Loucy (cell line): Measurements from ENCODE around the gene STRN.

Experiments
- H2AFZ ChIP-seq: fragments of 200-600 bp; sonication (generic); 2 replicates; pipeline ENCODE4 v1.6.0; 2016; ENCODE audit warnings: antibody characterized with exemption, mild to moderate bottlenecking, low read length, moderate library complexity
- H3F3A ChIP-seq: fragments of 200-600 bp; 2 replicates; pipeline ENCODE4 v1.6.0; 2016; ENCODE audit warnings: antibody characterized with exemption, low read depth, mild to moderate bottlenecking
- H3K27me3 ChIP-seq: fragments of 200-600 bp; sonication (generic); 2 replicates; pipeline ENCODE4 v1.6.1; 2014; ENCODE audit warnings: low read length, mild to moderate bottlenecking; ENCODE audit not compliant: insufficient read depth, poor library complexity, severe bottlenecking
- H3K36me3 ChIP-seq: fragments of 200-600 bp; sonication (generic); 2 replicates; pipeline ENCODE4 v1.6.1; 2016; ENCODE audit warnings: low read length; ENCODE audit not compliant: insufficient read depth
- H3K4me1 ChIP-seq: fragments of 200-600 bp; sonication (generic); 2 replicates; pipeline ENCODE4 v1.5.1; 2014; ENCODE audit warnings: low read length, mild to moderate bottlenecking; ENCODE audit not compliant: insufficient read depth, poor library complexity, severe bottlenecking
- H3K4me2 ChIP-seq: fragments of 200-600 bp; sonication (generic); 2 replicates; pipeline ENCODE4 v1.6.0; 2014; ENCODE audit warnings: antibody characterized with exemption, low read length, low read depth, mild to moderate bottlenecking; ENCODE audit not compliant: poor library complexity, severe bottlenecking
- H3K4me3 ChIP-seq: fragments of 200-600 bp; sonication (generic); 2 replicates; pipeline ENCODE4 v1.5.1; 2014; ENCODE audit warnings: low read length, mild to moderate bottlenecking, mixed read lengths; ENCODE audit not compliant: poor library complexity, severe bottlenecking
- H3K79me2 ChIP-seq: fragments of 200-600 bp; sonication (generic); 2 replicates; pipeline ENCODE4 v1.6.1; 2014; ENCODE audit warnings: low read length; ENCODE audit not compliant: insufficient read depth
- H3K9ac ChIP-seq: fragments of 200-600 bp; sonication (generic); 2 replicates; pipeline ENCODE4 v1.6.0; 2014; ENCODE audit warnings: mild to moderate bottlenecking, low read depth, low read length, moderate library complexity; ENCODE audit not compliant: poor library complexity, severe bottlenecking
- H3K9me2 ChIP-seq: fragments of 200-600 bp; sonication (generic); replicated peaks from 2 replicates; pipeline ENCODE4 v1.6.1; 2016; ENCODE audit warnings: low read depth, low read length, mixed read lengths
- H3K9me3 ChIP-seq: fragments of 200-600 bp; sonication (generic); 2 replicates; pipeline ENCODE4 v1.6.1; 2014; ENCODE audit warnings: mild to moderate bottlenecking, antibody characterized with exemption, low read length, low read depth; ENCODE audit not compliant: insufficient read depth
- H4K20me1 ChIP-seq: fragments of 200-600 bp; sonication (generic); 2 replicates; pipeline ENCODE4 v1.6.0; 2014; ENCODE audit warnings: antibody characterized with exemption, low read length, mild to moderate bottlenecking; ENCODE audit not compliant: insufficient read depth, poor library complexity, severe bottlenecking
- EZH2phosphoT487 ChIP-seq: fragments of 200-600 bp; IDR thresholded peaks from 2 replicates; pipeline ENCODE4 v1.6.1; 2018; ENCODE audit warnings: antibody characterized with exemption, mild to moderate bottlenecking, moderate library complexity, borderline replicate concordance
- TF ChIP-seq, protein P1 (sequence below): fragments of 200-600 bp; sonication (generic); conservative IDR thresholded peaks from 2 replicates; pipeline ENCODE4 v1.5.1; 2014; ENCODE audit warnings: mild to moderate bottlenecking, antibody characterized with exemption, low read length

STRN gene

DNA sequence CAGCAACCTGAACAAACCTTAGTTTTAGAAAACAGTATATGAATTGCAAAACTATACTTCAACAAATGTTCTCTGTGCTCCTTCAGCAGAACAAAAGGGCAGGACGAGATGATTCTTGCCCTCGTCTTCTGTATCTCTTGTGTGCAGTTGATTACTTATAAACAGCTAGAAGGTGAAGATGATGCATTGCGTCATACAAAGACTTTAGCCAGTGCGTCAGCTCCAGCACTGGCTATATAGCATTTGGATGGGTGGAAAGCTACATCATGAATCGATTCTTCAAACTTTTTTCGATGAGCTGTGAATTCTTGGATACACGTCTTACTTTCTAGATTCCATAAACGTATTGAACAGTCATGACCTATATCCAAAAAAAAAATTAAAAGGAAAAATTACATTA lies 117.1 kb downstream of the STRN start:
- no peaks in the 10 kb centered on the region for H3K79me2 ChIP-seq
- no peak overlapping the region for H3K9ac ChIP-seq
- H4K20me1 ChIP-seq = no peaks in the 10 kb centered on the region
- no peaks in the 10 kb centered on the region for H3F3A ChIP-seq
- no peak overlapping the region for H3K4me2 ChIP-seq
- no peaks in the 10 kb centered on the region for H3K27me3 ChIP-seq
- H3K9me3 ChIP-seq = no peaks in the 10 kb centered on the region
- no peak overlapping the region for H2AFZ ChIP-seq
- no peak overlapping the region for H3K4me3 ChIP-seq
- H3K36me3 ChIP-seq = peaks cover 37% of the 10 kb centered on the region; the same call in 1 of the 2 replicates
- no peaks in the 10 kb centered on the region for H3K4me1 ChIP-seq
- H3K9me2 ChIP-seq = no peaks in the 10 kb centered on the region
- TF ChIP-seq EZH2phosphoT487 = no peak
- TF ChIP-seq, protein P1, sequence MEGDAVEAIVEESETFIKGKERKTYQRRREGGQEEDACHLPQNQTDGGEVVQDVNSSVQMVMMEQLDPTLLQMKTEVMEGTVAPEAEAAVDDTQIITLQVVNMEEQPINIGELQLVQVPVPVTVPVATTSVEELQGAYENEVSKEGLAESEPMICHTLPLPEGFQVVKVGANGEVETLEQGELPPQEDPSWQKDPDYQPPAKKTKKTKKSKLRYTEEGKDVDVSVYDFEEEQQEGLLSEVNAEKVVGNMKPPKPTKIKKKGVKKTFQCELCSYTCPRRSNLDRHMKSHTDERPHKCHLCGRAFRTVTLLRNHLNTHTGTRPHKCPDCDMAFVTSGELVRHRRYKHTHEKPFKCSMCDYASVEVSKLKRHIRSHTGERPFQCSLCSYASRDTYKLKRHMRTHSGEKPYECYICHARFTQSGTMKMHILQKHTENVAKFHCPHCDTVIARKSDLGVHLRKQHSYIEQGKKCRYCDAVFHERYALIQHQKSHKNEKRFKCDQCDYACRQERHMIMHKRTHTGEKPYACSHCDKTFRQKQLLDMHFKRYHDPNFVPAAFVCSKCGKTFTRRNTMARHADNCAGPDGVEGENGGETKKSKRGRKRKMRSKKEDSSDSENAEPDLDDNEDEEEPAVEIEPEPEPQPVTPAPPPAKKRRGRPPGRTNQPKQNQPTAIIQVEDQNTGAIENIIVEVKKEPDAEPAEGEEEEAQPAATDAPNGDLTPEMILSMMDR = no peak

DNA sequence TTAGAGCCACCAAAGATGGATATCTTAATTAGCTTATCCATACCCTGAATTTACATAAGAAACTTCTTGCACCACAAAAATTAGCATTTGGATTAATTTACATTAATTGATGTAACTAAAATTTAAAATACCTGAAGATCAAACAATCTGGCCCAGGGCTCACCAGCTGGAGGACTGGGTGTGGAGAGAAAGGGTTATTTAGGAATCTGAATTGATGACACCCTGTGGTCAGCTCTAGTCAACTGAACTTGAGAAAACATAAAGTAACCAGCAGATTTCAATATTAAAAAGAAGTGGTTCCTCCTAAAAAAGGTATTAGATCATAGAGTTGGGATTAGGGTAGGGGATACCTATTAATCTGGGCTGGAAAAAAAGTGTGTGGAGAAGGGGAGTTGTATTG lies 122.5 kb downstream of the STRN start:
- Histone ChIP-seq H4K20me1 (no peaks in the 10 kb centered on the region), H3K9me2 (no peaks in the 10 kb centered on the region), H3K79me2 (no peaks in the 10 kb centered on the region), H3K4me2 (no peak overlapping the region), H2AFZ (no peak overlapping the region), H3K27me3 (no peaks in the 10 kb centered on the region), H3F3A (no peaks in the 10 kb centered on the region), H3K4me1 (no peaks in the 10 kb centered on the region), H3K9me3 (no peaks in the 10 kb centered on the region), H3K36me3 (peaks cover 10% of the 10 kb centered on the region; the same call in 1 of the 2 replicates), H3K9ac (no peak overlapping the region), H3K4me3 (no peak overlapping the region)
- no peak for TF ChIP-seq EZH2phosphoT487
- TF ChIP-seq, protein P1 = no peak

DNA sequence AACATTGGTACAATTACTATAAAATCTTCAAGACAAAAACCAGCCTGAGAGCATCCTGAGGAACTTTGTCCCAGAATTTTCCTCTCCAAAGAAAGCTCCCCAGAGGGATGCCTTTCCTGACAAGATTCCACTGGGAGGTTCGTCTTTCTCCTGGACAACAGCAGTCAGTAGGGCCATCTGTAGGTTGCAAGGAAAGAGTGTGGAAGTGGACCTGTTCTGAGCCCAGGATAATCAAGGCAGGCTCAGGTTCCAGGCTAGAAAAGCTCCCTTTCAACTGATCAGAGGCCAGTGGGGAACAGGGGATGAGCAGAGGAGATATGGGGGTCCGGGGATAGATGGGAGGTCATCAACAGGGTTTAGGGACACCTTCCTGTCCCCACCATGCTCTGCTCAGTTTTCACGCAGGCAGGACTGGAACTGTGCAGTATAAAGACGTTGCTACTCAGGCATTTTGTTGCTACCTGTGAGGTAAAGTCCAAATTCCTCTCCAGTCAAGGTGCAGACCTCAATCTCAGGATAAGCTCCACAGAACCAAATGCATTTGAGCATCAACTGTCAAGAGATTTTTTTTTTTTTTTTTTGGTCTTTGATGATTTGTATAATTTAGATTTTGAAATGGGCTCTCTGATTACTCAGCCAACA lies 126.2 kb downstream of the STRN start:
- no peaks in the 10 kb centered on the region for H3K9me3 ChIP-seq
- no peak overlapping the region for H3K9ac ChIP-seq
- no peaks in the 10 kb centered on the region for H3K27me3 ChIP-seq
- no peak overlapping the region for H2AFZ ChIP-seq
- H3K4me1 ChIP-seq = peaks cover 4% of the 10 kb centered on the region
- H3K79me2 ChIP-seq = no peaks in the 10 kb centered on the region
- no peak overlapping the region for H3K4me3 ChIP-seq
- H3F3A ChIP-seq = no peaks in the 10 kb centered on the region
- TF ChIP-seq EZH2phosphoT487 = no peak
- TF ChIP-seq, protein P1 = no peak
- no peak overlapping the region for H3K4me2 ChIP-seq
- no peaks in the 10 kb centered on the region for H4K20me1 ChIP-seq
- H3K36me3 ChIP-seq = no peaks in the 10 kb centered on the region; the same call in 1 of the 2 replicates
- H3K9me2 ChIP-seq = no peaks in the 10 kb centered on the region
